Transverse colon (tissue), 4 donors: ENCODE results near the gene LRRC74A. TPM values are rescaled to one million over a fixed set of nuclear protein-coding genes. Genes with fewer than 3 reads are reported as not detected.

Experiments used
- DNase-seq: peaks from one replicate; pipeline ENCODE4 v3.0.0-alpha.2; 2019
- H3K27ac ChIP-seq, 4 donors: fragments of 200-600 bp; sonication (generic); 2 replicates each; pipeline ENCODE4 v1.5.1; 2016 to 2018; ENCODE audit warnings: inconsistent platforms in 4 of 4
- H3K27me3 ChIP-seq: fragments of 200-600 bp; sonication (generic); 2 replicates; pipeline ENCODE4 v1.5.1; 2017; ENCODE audit warnings: inconsistent platforms
- H3K36me3 ChIP-seq, 4 donors: fragments of 200-600 bp; sonication (generic); 2 replicates each; pipeline ENCODE4 v1.5.1; 2017 to 2019; ENCODE audit warnings: inconsistent platforms in 4 of 4
- H3K4me1 ChIP-seq, 4 donors: fragments of 200-600 bp; sonication (generic); 2 replicates each; pipeline ENCODE4 v1.5.1; 2017 to 2020; ENCODE audit warnings: inconsistent platforms in 4 of 4
- H3K4me3 ChIP-seq, 4 donors: fragments of 200-600 bp; sonication (generic); 1 replicate in 1 of 4; 2 replicates in 3 of 4; pipeline versions ENCODE4 v1.5.1 to v1.6.1; 2017 to 2019; ENCODE audit warnings: inconsistent platforms in 4 of 4
- H3K9me3 ChIP-seq, 2 donors: fragments of 200-600 bp; sonication (generic); 2 replicates each; pipeline ENCODE4 v1.5.1; 2017 to 2019; ENCODE audit warnings: inconsistent platforms in 2 of 2
- EP300 ChIP-seq: sonication (generic); formaldehyde crosslinking; IDR thresholded peaks from one replicate; pipeline ENCODE4 v1.6.1; 2017; ENCODE audit warnings: antibody characterized with exemption, low read depth
- POLR2A ChIP-seq: fragments of 450-650 bp; IDR thresholded peaks from one replicate; pipeline ENCODE4 v1.6.1; 2016; ENCODE audit warnings: antibody characterized with exemption, mild to moderate bottlenecking, moderate library complexity
- POLR2AphosphoS5 ChIP-seq, 3 donors: sonication (generic); formaldehyde crosslinking; IDR thresholded peaks; one replicate each; pipeline ENCODE4 v1.6.1; 2016; ENCODE audit warnings: antibody characterized with exemption in 3 of 3
- WGBS, 2 donors: methylation state at CpG; one replicate each; pipeline ENCODE4 v1.1.5; 2018; ENCODE audit warnings: low coverage in 1 of 2; 5-methylcytosine and 5-hydroxymethylcytosine counted together
- in situ Hi-C, 4 donors: fragments of 200-750 bp; cut with MboI; loops; one replicate each; pipeline versions ENCODE4 v1.15.0 to v1.15.1; 2017; ENCODE audit warnings: low sequenced_read_pairs in 3 of 4, low pct_ligation_motif_present in 1 of 4, low pct_unique_long_range_greater_than_20kb in 1 of 4
- intact Hi-C: fragments of 100-400 bp; cut with DNase I; formaldehyde crosslinking; loops from one replicate; pipeline ENCODE4 v1.15.1; 2023; ENCODE audit warnings: low total_unique reads
- total RNA-seq, 4 donors: library from RNA; depleted of rRNA; stranded (reverse); fragments of >200 nt; gene quantifications; one replicate each; pipeline ENCODE4 v1.1.0, GENCODE V29; 2016
- TF ChIP-seq, protein P1 (sequence below), 5 experiments: fragments of 200-600 bp in 3 of 5; fragments of 450-650 bp in 2 of 5; sonication (generic) in 3 of 5; IDR thresholded peaks; 1 replicate in 2 of 5; 2 replicates in 3 of 5; pipeline ENCODE4 v1.5.1; 2016 to 2017; ENCODE audit warnings: antibody characterized with exemption in 5 of 5, inconsistent platforms in 3 of 5, mild to moderate bottlenecking in 2 of 5, moderate library complexity in 1 of 5

The LRRC74A gene
- total RNA-seq, 4 donors from 2014 or later = not detected

DNA sequence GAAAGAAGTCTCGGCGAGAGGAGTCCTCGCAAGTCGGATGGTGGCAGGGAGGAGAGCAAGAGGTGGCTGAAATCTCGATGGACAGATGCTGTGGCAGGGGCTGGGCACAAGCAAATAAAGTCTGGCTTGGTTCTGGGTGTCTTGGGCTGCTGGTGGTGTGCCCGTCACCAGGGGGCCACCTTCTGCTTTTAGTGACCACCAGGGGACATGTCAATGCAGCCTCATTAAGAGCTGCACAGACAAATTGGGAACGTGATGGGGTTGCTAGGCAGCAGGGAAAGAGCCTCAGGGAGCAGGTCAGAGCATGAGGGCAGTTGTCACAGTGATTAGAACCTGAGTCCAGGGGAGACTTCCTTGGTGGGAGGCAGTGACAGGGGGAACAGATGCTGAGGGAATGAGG is 44.0 kb downstream of the LRRC74A start:
- H3K9me3 ChIP-seq = no peaks in the 10 kb centered on the region
- no peaks in the 10 kb centered on the region for H3K27me3 ChIP-seq
- TF ChIP-seq, protein P1, sequence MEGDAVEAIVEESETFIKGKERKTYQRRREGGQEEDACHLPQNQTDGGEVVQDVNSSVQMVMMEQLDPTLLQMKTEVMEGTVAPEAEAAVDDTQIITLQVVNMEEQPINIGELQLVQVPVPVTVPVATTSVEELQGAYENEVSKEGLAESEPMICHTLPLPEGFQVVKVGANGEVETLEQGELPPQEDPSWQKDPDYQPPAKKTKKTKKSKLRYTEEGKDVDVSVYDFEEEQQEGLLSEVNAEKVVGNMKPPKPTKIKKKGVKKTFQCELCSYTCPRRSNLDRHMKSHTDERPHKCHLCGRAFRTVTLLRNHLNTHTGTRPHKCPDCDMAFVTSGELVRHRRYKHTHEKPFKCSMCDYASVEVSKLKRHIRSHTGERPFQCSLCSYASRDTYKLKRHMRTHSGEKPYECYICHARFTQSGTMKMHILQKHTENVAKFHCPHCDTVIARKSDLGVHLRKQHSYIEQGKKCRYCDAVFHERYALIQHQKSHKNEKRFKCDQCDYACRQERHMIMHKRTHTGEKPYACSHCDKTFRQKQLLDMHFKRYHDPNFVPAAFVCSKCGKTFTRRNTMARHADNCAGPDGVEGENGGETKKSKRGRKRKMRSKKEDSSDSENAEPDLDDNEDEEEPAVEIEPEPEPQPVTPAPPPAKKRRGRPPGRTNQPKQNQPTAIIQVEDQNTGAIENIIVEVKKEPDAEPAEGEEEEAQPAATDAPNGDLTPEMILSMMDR (IDR thresholded peaks at IDR 0.05) = no peak
- TF ChIP-seq POLR2AphosphoS5 (IDR thresholded peaks at IDR 0.05) (no peak), POLR2A (no peak), EP300 (no peak)
- no peaks in the 10 kb centered on the region for H3K36me3 ChIP-seq
- DNase-seq = no peak
- 66% methylated on average over 7 of the region's 7 CpGs; no CpG with 5 or more reads in 1 of the 2 donors for WGBS, 2 donors
- intact Hi-C loops = no loop called here
- peaks cover 0 to 4% (median 0%) of the 10 kb centered on the region in 4 donors for H3K4me1 ChIP-seq
- in situ Hi-C loops = loop anchor here in 1 of 4 donors (5.0 kb wide), 1 partner anchor 197 kb away; no protein-coding TSS in a partner anchor
- no peak overlapping the region for H3K27ac ChIP-seq
- no peak overlapping the region for H3K4me3 ChIP-seq

DNA sequence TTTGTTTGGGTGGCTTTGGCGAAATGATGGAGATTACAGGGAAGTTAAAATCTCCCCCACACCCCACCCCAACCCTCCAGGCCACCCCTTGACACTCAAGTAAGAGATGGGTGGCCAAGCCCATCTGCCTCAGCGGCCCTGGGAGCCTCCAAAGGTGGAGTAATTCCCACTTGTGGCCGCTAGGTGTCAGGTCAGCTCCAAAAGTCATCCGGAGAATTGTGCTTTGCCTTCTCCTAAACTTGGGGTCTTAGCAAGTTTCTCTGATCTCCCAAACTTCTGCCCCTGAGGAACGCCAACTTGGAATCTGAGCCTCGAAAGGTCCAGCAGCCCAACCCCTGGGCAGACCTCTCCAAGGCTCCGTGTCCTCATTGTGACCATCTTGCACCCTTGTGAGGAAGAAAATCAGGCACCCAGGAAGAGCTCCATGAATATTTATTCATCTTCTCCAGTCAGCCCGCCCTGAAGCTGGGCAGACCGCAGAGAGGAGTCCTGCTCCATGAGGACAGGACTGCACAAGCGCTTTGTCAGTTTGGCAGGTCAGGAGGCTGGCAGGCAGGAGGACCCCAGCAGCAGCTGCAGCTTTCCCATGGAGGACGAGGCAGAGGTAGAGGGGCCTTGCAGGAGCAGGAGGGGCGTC is 46.7 kb downstream of the LRRC74A start:
- intact Hi-C loops = no loop called here
- Histone ChIP-seq H3K27ac (no peak overlapping the region), H3K27me3 (no peaks in the 10 kb centered on the region), H3K36me3 (no peaks in the 10 kb centered on the region), H3K9me3 (no peaks in the 10 kb centered on the region), H3K4me3 (no peak overlapping the region), H3K4me1 (peaks cover 0 to 2% (median 0%) of the 10 kb centered on the region in 4 donors)
- TF ChIP-seq, protein P1 (IDR thresholded peaks at IDR 0.05) = peak; percentile 80 to 92 (median 87)
- TF ChIP-seq POLR2AphosphoS5 (IDR thresholded peaks at IDR 0.05) = no peak
- DNase-seq = peak; percentile 55
- 0 to 28% methylated on average over 1 to 12 of the region's 12 CpGs for WGBS, 2 donors
- in situ Hi-C loops = loop anchor here in 1 of 4 donors (5.0 kb wide), 1 partner anchor 194 kb away; no protein-coding TSS in a partner anchor

DNA sequence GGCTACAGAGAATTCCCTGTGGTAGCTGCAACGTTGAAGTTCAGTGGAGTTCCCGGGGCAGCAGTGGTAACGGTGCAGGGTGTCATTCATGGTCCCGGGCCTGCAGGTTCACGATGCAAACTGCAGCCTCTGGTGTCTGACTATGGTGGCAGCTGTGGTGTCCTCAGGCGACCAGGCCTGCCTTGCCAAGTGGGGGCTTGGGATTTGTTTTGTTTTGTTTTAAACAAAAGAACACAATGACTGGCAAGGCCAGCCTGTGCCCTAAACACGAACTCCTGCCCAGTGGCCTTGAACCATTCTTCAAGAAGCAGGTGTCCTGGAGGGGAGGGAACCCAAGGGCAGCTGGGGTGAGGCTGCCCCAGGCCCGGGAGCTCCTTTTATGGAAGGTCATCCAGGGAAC is 48.5 kb downstream of the LRRC74A start:
- DNase-seq = no peak
- no peaks in the 10 kb centered on the region for H3K4me1 ChIP-seq
- 78% methylated on average over 8 of the region's 8 CpGs; no CpG with 5 or more reads in 1 of the 2 donors for WGBS, 2 donors
- H3K27me3 ChIP-seq = no peaks in the 10 kb centered on the region
- no peaks in the 10 kb centered on the region for H3K36me3 ChIP-seq
- TF ChIP-seq POLR2AphosphoS5 (IDR thresholded peaks at IDR 0.05) = no peak
- TF ChIP-seq POLR2A = no peak
- TF ChIP-seq, protein P1 (IDR thresholded peaks at IDR 0.05) = no peak
- TF ChIP-seq EP300 = no peak
- no peak overlapping the region for H3K27ac ChIP-seq
- no peaks in the 10 kb centered on the region for H3K9me3 ChIP-seq
- intact Hi-C loops = loop anchor here (2.0 kb wide), 1 partner anchor 194 kb away; no protein-coding TSS in a partner anchor
- no peak overlapping the region for H3K4me3 ChIP-seq
- in situ Hi-C loops = loop anchor here in 2 of 4 donors (5.0 to 25.0 kb wide), 2 partner anchors 193 to 438 kb away; partner anchors contain the start of genes GSTZ1 (in 1 of the 2) and POMT2 (in 1 of the 2)

DNA sequence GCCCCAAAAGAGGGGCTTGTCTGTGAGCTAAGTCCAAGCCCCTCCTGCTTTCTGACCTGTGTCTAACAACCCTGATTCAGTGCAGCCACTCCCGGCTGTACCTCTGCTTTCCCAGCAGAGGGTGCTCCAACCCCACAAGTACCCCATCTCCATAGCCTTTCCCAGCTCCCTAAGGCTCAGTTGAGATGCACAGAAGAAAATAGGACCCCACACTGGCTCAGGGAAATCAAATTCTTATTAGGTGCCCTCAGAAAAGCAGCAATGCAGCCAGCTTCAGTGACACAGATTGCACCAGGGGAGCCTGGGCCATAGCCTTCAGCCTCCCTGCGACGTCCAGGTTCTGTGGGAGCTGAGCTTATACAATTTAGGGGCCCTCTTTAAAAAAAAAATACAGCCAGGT is 49.9 kb downstream of the LRRC74A start:
- Histone ChIP-seq H3K27me3 (no peaks in the 10 kb centered on the region), H3K4me3 (no peak overlapping the region), H3K27ac (no peak overlapping the region), H3K9me3 (no peaks in the 10 kb centered on the region), H3K4me1 (no peaks in the 10 kb centered on the region), H3K36me3 (no peaks in the 10 kb centered on the region)
- TF ChIP-seq, protein P1 (IDR thresholded peaks at IDR 0.05) = peak; percentile 85 to 92 (median 89)
- TF ChIP-seq EP300 = no peak
- intact Hi-C loops = no loop called here
- whole genome bisulfite sequencing, 2 donors = 61% methylated on average over 3 of the region's 3 CpGs; no CpG with 5 or more reads in 1 of the 2 donors
- in situ Hi-C loops = loop anchor here in 1 of 4 donors (25.0 kb wide), 1 partner anchor 436 kb away; the partner anchor contains the start of genes GSTZ1 and POMT2
- peak; percentile 54 for DNase-seq
